ENCODE results near the gene KIF6. TPM values are rescaled to one million over a fixed set of nuclear protein-coding genes. Genes with fewer than 3 reads are reported as not detected.

The KIF6 gene
- total RNA-seq, 1 donor from 2014 or later = 0.43 TPM

DNA sequence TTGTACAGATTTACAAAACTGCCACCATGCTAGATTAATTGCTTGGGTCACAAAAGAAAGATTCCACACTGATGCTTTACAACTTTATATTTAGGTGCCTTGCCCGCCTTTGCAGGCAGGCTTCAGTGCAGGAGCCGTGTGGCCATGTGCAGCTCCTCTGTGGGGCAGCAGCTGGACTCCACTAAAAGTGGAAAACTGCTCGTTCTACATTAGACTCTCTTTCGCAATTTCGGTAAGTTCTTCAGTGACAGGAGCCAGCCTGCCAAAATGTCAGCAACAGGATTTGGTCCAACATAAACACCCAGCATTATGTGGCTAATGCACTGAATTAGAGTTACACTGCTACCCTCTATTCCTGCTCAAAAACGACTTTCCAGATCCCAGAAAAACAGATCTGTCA lies 228.3 kb downstream of the KIF6 start:
- intact Hi-C loops (cut with DNase I) = no loop called here

DNA sequence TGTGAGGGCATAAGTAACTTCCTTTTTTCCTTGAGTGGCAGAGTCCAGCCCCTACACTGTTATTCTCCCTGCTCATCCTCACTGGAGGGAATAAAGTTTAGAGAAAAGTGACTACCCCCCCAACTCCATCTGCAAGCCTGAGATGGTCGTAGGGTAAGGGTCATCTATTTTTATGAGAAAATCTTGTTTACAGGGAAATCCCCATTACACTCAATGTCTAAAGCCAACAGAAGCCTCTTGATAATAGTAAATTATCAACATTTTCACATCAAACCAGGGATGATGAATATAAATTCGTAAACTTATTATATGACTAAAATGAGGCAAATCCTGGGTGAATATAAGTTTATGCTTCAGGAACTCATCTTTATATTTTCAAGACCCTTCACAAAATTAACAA lies 228.8 kb downstream of the KIF6 start:
- Histone ChIP-seq H3K27ac (no peak overlapping the region), H3K4me1 (no peaks in the 10 kb centered on the region)
- intact Hi-C loops (cut with DNase I) = no loop called here

More for the DNA sequence above, 228.3 kb downstream of the KIF6 start:
- H3K27me3 ChIP-seq = no peaks in the 10 kb centered on the region
- H3K36me3 ChIP-seq = no peaks in the 10 kb centered on the region
- peaks cover 3 to 11% of the 10 kb centered on the region in 2 donors for H3K9me3 ChIP-seq
- TF ChIP-seq, protein P1, sequence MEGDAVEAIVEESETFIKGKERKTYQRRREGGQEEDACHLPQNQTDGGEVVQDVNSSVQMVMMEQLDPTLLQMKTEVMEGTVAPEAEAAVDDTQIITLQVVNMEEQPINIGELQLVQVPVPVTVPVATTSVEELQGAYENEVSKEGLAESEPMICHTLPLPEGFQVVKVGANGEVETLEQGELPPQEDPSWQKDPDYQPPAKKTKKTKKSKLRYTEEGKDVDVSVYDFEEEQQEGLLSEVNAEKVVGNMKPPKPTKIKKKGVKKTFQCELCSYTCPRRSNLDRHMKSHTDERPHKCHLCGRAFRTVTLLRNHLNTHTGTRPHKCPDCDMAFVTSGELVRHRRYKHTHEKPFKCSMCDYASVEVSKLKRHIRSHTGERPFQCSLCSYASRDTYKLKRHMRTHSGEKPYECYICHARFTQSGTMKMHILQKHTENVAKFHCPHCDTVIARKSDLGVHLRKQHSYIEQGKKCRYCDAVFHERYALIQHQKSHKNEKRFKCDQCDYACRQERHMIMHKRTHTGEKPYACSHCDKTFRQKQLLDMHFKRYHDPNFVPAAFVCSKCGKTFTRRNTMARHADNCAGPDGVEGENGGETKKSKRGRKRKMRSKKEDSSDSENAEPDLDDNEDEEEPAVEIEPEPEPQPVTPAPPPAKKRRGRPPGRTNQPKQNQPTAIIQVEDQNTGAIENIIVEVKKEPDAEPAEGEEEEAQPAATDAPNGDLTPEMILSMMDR (IDR thresholded peaks at IDR 0.05) = peak in 1 of 3 experiments; percentile 12
- H3K4me1 ChIP-seq = no peaks in the 10 kb centered on the region
- no peak overlapping the region for H3K4me3 ChIP-seq
- H3K27ac ChIP-seq = no peak overlapping the region
- peak; percentile 12 to 77 for DNase-seq (ENCODE audit: low spot score in 2 of 2)

GRCh38 chr6:39495640-39496039 lies 229.6 kb downstream of the KIF6 start:
- Histone ChIP-seq H3K36me3 (no peaks in the 10 kb centered on the region), H3K4me1 (no peaks in the 10 kb centered on the region), H3K27ac (no peak overlapping the region), H3K9me3 (no peaks in the 10 kb centered on the region), H3K4me3 (no peak overlapping the region), H3K27me3 (no peaks in the 10 kb centered on the region)
- intact Hi-C loops (cut with DNase I) = no loop called here
- DNase-seq (ENCODE audit: low spot score in 2 of 2) = no peak
- TF ChIP-seq, protein P1 (IDR thresholded peaks at IDR 0.05) = no peak

More for the DNA sequence above, 228.8 kb downstream of the KIF6 start:
- peaks cover 0 to 6% of the 10 kb centered on the region in 2 donors for H3K9me3 ChIP-seq
- DNase-seq (ENCODE audit: low spot score in 2 of 2) = no peak
- H3K27me3 ChIP-seq = no peaks in the 10 kb centered on the region
- TF ChIP-seq, protein P1 (IDR thresholded peaks at IDR 0.05) = no peak
- H3K4me3 ChIP-seq = no peak overlapping the region
- no peaks in the 10 kb centered on the region for H3K36me3 ChIP-seq

GRCh38 chr6:39494998-39495397 lies 230.2 kb downstream of the KIF6 start:
- H3K36me3 ChIP-seq = no peaks in the 10 kb centered on the region
- TF ChIP-seq, protein P1 (IDR thresholded peaks at IDR 0.05) = no peak
- no peak overlapping the region for H3K27ac ChIP-seq
- no peaks in the 10 kb centered on the region for H3K27me3 ChIP-seq
- intact Hi-C loops (cut with DNase I) = no loop called here
- DNase-seq (ENCODE audit: low spot score in 2 of 2) = no peak
- H3K4me3 ChIP-seq = no peak overlapping the region
- no peaks in the 10 kb centered on the region for H3K9me3 ChIP-seq
- no peaks in the 10 kb centered on the region for H3K4me1 ChIP-seq

DNA sequence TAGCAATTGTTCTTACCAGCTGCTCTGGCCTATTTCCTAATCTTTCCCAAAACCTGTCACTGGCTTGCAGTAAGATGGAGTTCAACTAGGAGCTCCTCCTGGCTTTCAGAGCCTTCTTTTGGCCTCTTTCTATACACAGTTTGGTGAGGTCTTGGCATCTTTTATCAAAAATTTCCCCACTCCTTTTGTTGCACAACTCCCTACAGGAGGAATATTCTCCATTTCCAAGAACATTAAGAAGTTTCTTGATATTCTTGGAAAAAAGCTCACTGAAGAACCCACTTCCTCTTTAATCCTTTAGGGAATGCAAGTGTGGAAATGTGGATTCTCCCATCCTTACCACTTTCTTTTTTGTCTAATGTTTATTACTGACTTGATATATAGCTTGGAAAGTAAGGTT lies 231.4 kb downstream of the KIF6 start:
- H3K27ac ChIP-seq = no peak overlapping the region
- no peak for DNase-seq (ENCODE audit: low spot score in 2 of 2)

More for the DNA sequence above, 231.4 kb downstream of the KIF6 start:
- TF ChIP-seq, protein P1 (IDR thresholded peaks at IDR 0.05) = no peak
- Histone ChIP-seq H3K27me3 (no peaks in the 10 kb centered on the region), H3K9me3 (no peaks in the 10 kb centered on the region), H3K36me3 (no peaks in the 10 kb centered on the region), H3K4me1 (no peaks in the 10 kb centered on the region), H3K4me3 (no peak overlapping the region)
- intact Hi-C loops (cut with DNase I) = no loop called here

All from ascending aorta (tissue), 2 donors.